CD1c-positive myeloid dendritic cell (primary cell): Measurements from ENCODE around the gene ELAC1.
A peak's percentile ranks its signal among the peaks of the same experiment; 100 is the strongest.

Source experiments
- DNase-seq: peaks from one replicate; pipeline ENCODE4 v3.0.0-alpha.2; 2016; ENCODE audit errors: extremely low spot score

Gene ELAC1

GRCh38 chr18:51020536-51020935, 52.7 kb downstream of the ELAC1 start:
- DNase-seq: no peak

GRCh38 chr18:51021226-51021965, 53.6 kb downstream of the ELAC1 start:
- no peak for DNase-seq

- DNase-seq: no peak
Measured at GRCh38 chr18:51025512-51025911, 57.7 kb downstream of the ELAC1 start.

- peak; percentile 58 for DNase-seq
Measured at GRCh38 chr18:51028201-51028805, 60.5 kb downstream of the ELAC1 start.

GRCh38 chr18:51029378-51029693, 61.5 kb downstream of the ELAC1 start:
- no peak for DNase-seq

- DNase-seq: peak; percentile 98
Measured at GRCh38 chr18:51029694-51030536, 62.1 kb downstream of the ELAC1 start, which contains the start of gene SMAD4. Gene SMAD4, plus strand, starts transcription at chr18:51030213. Its CDS starts 16,834 bp downstream, at chr18:51047047.

- peak; percentile 76 for DNase-seq
Measured at GRCh38 chr18:51030537-51031258, 62.9 kb downstream of the ELAC1 start.

- DNase-seq: no peak
Measured at GRCh38 chr18:51032193-51032592, 64.4 kb downstream of the ELAC1 start.

- DNase-seq: no peak
Measured at GRCh38 chr18:51037230-51037629, 69.4 kb downstream of the ELAC1 start.
